GM19452 (cell line): ENCODE results near the gene ZNF710.

Source experiments
- ATAC-seq: cut with Tn5 transposase; IDR thresholded peaks from one replicate; pipeline ENCODE4 v1.9.1; 2021; ENCODE audit not compliant: unreplicated experiment

ZNF710 gene

DNA sequence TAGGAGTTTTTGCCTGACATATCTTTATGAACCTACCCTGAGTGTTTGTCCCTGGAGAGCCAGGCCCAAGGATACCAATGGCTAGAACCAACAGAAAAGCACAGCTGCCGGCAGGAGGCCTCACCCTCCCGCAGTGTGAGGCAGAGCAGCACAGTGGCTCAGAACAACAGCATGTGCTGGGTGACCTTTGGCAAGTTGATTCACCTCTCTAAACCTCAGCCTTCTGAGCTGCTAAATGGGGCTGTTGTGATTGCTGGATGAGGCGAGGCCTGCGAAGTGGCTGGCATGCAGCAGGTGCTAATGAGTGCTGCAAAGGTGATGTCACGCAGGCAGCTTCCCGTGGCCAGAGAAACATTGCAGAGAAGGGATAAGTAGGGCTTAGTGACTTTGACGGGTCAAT is 77.8 kb downstream of the ZNF710 start:
- ATAC-seq = no peak

DNA sequence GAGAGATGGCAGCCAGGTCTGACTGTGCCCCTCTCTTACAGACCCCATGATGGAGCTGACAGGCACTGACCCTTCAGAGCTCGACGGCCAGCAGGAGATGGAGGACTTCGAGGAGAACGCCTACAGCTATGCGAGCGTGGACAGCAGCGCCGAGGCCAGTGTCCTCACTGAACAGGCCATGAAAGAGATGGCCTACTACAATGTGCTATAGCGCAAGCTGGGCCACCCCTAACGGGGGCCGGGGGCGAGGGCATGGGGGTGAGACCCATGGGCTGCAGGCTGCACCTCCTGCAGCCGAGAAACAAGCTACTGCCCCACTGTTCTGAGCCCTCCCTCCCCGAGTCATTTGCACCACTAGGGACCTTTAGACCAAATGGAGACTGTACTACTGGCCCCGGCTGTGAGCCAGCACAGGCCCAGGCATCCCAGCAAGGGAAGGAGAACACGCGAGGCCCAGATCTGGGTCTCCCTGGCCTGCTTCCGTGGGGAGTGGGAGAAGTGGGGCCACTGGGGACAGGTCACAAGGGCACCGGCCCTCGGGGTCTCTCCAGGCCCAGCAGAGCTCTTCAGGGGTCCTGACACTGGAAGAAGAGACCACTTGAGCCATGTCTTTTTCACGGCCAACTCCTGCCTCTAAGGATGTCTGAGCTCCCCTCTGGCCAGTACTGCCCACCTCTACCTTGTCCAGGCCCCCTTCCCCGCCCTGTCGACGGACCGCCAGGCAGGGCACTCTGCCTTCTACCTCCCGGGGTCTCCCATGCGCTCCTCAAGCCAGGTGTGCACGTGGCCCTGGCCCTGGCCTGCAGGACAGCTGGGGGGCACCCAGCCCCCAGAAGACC is 78.7 kb downstream of the ZNF710 start:
- no peak for ATAC-seq

- ATAC-seq = no peak
These were observed 79.3 kb downstream of the ZNF710 start for GRCh38 chr15:90080458-90080755.

GRCh38 chr15:90080818-90081393 is 79.8 kb downstream of the ZNF710 start:
- ATAC-seq = no peak

GRCh38 chr15:90082140-90082715 is 81.1 kb downstream of the ZNF710 start:
- no peak for ATAC-seq

- no peak for ATAC-seq
These were observed 82.3 kb downstream of the ZNF710 start for GRCh38 chr15:90083419-90083818.

DNA sequence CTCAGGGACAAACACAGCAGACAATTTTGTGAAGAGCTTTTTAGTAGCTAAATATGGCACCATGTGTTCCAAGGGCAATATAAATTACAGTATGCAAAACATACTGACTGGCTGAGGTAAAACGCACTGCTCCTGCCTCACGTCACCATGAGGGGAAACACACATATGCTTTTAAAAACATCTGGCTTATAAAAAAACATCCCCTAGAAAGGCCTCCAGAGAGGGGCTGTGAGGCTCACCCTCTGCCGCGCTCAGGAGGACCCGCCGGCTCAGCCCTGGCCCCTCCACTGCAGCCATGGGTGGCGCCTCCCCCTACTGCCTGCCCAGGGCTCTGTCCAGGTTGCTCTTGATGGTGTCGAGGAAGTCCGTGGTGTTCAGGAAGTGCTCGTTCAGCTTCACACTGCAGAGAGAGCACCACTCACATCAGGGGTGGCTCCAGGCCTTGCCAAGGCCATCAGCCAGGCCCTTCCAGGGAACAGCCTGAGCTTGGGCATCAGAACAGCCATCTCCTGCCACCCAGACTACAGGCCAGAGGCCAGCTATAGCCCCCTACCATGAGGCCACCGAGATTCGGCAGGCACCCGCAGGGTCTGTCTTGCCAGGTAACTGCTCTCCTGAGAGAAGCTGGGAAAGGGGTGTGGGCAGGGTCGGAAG is 83.0 kb downstream of the ZNF710 start:
- ATAC-seq = no peak

DNA sequence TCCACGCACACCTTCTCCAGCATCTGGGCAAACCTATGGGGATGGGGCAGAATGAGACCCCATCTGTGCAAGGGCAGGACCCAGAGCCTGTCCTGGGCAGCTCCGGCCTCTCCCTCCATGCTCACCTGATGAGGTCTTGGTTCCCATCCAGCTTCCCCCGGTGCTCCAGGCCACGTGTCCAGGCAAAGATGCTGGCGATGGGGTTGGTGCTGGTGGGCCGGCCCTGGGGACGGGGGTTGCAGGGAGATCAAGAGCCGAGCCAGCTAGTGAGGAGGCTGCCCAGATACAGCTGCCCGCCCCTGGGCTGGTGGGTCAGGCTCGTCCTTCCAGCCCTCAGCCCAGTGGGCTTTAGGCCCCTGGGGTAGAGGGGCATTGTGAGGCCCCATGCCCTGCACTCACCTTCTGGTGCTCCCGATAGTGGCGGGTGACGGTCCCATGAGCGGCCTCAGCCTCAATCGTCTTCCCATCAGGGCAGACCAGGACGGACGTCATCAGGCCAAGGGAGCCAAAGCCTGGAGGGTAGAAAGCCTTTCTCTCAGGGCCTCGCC is 83.8 kb downstream of the ZNF710 start:
- no peak for ATAC-seq

- no peak for ATAC-seq
These were observed 84.4 kb downstream of the ZNF710 start for GRCh38 chr15:90085565-90085964.

- ATAC-seq = no peak
These were observed 85.7 kb downstream of the ZNF710 start for GRCh38 chr15:90086868-90087268.

DNA sequence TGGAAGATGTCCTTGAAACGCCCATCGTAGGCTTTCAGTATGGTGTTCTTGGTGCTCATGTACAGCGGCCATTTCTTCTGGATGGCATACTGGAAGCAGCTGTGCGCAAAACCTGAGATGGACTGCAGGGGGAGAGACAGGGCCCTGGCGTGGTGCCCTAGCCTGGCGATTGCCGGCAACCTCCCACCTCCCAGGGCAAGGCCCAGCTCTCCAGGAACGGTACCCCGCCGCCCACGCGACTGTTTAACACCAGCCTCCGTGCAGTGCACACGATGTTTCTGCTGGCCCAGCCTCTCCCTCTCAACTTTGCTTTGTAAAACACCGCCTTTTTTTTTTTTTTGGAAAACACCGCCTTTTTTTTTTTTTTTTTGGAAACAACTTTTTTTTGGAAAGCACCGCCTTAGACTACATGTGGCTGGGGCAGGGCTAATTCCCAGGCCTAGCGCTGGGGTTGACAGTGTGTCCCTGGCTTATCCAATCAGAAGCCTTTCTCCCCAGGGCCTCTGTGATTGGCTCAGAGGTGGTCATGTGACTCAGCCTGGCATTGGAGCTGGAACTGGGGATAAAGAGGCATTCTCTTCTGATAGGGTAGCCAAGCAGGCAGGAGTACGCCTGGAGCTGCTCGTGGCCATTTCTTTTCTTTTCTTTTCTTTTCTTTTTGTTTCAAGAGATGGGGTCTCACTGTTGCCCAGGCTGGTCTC is 86.5 kb downstream of the ZNF710 start:
- no peak for ATAC-seq

DNA sequence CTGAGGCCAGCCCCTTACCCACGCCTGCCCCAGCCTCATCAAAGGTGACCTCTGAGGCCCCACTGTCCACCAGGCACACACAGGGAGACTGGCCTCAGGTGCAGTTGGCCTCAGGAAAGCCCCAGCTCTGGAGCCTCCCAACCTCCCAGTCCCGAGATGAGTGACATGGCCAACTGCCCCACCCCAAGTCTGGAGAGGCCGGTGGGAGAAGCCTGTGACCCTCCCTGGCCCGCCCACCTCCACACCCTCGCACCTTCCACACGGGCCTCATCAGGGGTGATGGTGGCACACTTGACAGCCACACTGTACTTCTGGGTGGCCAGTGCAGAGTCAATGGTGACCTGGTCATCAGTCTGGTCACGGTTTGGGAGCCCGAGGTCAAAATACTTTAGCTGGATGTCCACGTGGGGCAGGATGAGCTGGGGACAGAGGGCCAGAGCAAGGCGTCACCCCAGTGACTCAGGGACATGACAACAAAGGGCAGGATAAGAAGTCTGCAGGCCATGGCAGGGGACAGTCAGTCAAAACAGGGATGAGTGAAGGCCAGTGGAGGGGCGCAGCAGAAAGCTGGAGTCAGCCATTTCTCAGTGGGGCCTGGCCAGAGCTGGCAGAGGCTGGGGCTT is 89.2 kb downstream of the ZNF710 start:
- ATAC-seq = no peak

GRCh38 chr15:90091156-90091931 is 90.2 kb downstream of the ZNF710 start:
- ATAC-seq = no peak

GRCh38 chr15:90095521-90095959 is 94.4 kb downstream of the ZNF710 start:
- peak; percentile 38 for ATAC-seq

DNA sequence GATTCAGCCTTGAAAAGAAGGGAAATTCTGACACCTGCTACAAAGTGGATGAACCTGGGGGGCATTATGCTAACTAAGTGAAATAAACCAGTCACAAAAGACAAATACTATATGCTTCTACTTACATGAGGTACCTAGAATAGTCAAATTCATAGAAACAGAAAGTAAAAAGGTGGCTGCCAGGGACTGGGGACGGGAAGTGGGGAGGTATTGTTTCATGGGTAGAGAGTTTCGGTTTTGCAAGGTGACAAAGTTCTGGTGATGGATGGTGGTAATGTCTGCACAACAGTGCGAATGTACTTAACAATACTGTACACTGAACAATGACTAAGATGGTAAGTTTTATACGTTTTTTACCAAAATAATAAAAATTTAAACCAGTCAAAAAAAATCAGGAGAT is 96.4 kb downstream of the ZNF710 start:
- peak; percentile 47 for ATAC-seq

DNA sequence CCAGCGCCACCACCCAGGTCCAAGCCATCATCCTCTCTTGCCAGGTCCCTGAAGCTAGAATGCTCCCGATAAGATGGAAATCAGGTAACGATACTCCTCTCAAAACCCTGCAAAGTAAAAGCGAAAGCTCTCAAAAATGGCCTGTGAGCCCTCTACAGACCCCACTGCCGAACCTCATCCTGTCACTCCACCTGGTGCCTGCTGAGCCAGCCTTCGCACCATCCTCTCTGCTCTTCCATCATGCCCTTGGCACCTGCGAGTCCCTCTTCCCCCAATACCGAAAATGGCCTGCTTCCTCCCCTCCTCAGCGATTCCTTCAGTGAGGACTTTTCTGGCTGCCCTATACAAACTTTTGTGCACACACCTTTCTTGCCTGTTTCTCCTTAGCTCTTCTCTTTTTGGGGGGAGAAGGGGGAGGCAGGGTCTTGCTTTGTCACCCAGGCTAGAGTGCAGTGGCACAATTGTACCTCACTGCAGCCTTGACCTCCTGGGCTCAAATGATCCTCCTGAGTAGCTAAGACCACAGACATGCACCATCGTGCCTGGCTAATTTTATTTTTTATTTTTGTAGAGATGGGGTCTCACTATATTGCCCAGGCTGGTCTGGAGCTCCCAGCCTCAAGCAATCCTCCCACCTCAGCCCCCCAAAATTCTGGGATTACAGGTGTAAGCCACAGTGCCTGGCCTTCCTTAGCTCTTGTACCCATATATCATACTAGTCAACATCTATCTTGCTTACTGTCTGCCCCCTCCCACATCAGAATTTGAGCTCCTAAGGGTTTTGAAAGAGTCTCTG is 98.1 kb downstream of the ZNF710 start:
- ATAC-seq = no peak

DNA sequence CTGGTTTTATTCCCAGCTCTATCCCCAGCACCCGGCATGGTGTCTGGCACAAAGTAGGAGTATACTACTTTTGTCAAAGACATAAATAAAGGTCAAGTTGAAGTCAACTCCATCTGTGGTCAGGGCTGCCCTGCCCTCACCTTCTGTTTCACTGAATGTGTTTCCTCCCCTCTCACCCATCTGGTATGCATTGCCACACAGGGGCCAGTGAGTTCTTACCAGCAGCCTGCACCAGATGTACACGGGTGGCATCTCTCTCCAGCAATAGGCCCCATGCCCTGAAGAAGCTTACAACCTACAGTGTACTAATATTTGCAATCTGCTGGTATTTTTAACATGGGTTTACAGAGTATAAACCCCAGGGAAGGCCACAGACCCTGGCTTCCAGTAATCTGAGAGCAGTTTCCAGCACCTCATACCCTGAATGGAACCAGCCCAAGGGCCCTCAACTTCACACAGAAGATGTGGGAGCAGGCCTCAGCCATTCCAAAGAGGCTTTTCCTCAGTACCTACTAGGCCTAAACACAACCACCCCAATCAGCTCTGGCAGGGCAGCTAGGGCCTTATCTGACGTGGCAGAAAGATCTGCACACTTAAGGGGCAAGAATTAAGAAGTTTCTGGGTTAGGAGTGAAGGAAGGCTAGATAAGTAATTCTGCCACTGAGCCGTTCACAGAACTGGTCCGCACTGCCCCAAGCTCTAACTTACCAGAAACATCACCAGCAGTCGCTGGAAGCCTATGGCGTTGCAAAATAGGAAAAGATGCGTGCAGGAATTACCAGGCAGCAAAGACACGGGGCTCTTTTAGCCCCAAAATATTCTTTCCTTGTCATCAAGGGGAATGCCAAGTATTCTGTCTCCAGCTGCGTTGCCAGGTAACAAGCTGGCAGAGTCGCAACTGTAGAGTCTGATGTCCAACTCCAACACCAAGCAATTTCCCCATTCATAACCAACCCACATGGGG is 99.0 kb downstream of the ZNF710 start:
- ATAC-seq = no peak
